Parathyroid adenoma (tissue), 2 donors: ENCODE data around the gene PEX11B.

ENCODE experiments used
- H2AFZ ChIP-seq: fragments of 300-600 bp; sonication (generic); one replicate; pipeline ENCODE4 v1.7.0; 2017; ENCODE audit warnings: antibody characterized with exemption, mild to moderate bottlenecking
- H3K27ac ChIP-seq: fragments of 300-600 bp; sonication (generic); one replicate; pipeline ENCODE4 v1.7.0; 2017
- H3K27me3 ChIP-seq: fragments of 300-600 bp; sonication (generic); one replicate; pipeline ENCODE4 v1.7.0; 2017; ENCODE audit warnings: low read length; ENCODE audit not compliant: control insufficient read depth, insufficient read depth
- H3K36me3 ChIP-seq: fragments of 300-600 bp; sonication (generic); one replicate; pipeline ENCODE4 v1.7.0; 2017; ENCODE audit warnings: low read length; ENCODE audit not compliant: control insufficient read depth, insufficient read depth
- H3K4me1 ChIP-seq: fragments of 300-600 bp; sonication (generic); one replicate; pipeline ENCODE4 v1.7.0; 2017; ENCODE audit warnings: control low read depth
- H3K4me2 ChIP-seq: fragments of 300-600 bp; sonication (generic); one replicate; pipeline ENCODE4 v1.7.0; 2017; ENCODE audit warnings: low read length
- H3K4me3 ChIP-seq: fragments of 300-600 bp; sonication (generic); one replicate; pipeline ENCODE4 v1.7.0; 2017; ENCODE audit warnings: low read depth, low read length
- H3K79me2 ChIP-seq: fragments of 300-600 bp; sonication (generic); one replicate; pipeline ENCODE4 v1.7.0; 2017; ENCODE audit warnings: control low read depth
- H3K9ac ChIP-seq: fragments of 300-600 bp; sonication (generic); one replicate; pipeline ENCODE4 v1.7.0; 2017; ENCODE audit warnings: mild to moderate bottlenecking
- H3K9me3 ChIP-seq: fragments of 300-600 bp; sonication (generic); one replicate; pipeline ENCODE4 v1.7.0; 2017; ENCODE audit warnings: low read length; ENCODE audit not compliant: control insufficient read depth
- CTCF ChIP-seq: fragments of 300-600 bp; sonication (generic); IDR thresholded peaks from one replicate; pipeline ENCODE4 v1.7.0; 2017; ENCODE audit warnings: antibody characterized with exemption, mild to moderate bottlenecking
- donor health status: primary hyperparathyroidism.

The PEX11B gene

GRCh38 chr1:145893306-145894055 lies 25.0 kb downstream of the PEX11B start:
- Histone ChIP-seq H3K9ac (no peak overlapping the region), H3K27ac (no peak overlapping the region), H3K79me2 (no peaks in the 10 kb centered on the region), H3K27me3 (no peaks in the 10 kb centered on the region), H3K36me3 (no peaks in the 10 kb centered on the region), H3K4me3 (no peak overlapping the region), H3K4me1 (peaks cover 5% of the 10 kb centered on the region), H3K4me2 (no peak overlapping the region), H3K9me3 (no peaks in the 10 kb centered on the region), H2AFZ (no peak overlapping the region)
- no peak for TF ChIP-seq CTCF

GRCh38 chr1:145892486-145893087 lies 25.9 kb downstream of the PEX11B start:
- Histone ChIP-seq H3K4me3 (peak overlapping the region; percentile 2), H3K4me1 (peaks cover 5% of the 10 kb centered on the region), H3K4me2 (peak overlapping the region; percentile 46), H3K27me3 (no peaks in the 10 kb centered on the region), H3K27ac (peak overlapping the region; percentile 80), H3K36me3 (no peaks in the 10 kb centered on the region), H2AFZ (peak overlapping the region; percentile 78), H3K79me2 (no peaks in the 10 kb centered on the region), H3K9ac (no peak overlapping the region), H3K9me3 (no peaks in the 10 kb centered on the region)
- TF ChIP-seq CTCF = no peak

- H3K9ac ChIP-seq = no peak overlapping the region
- H3K4me2 ChIP-seq = peak overlapping the region; percentile 46
- H3K79me2 ChIP-seq = no peaks in the 10 kb centered on the region
- H2AFZ ChIP-seq = peak overlapping the region; percentile 78
- no peaks in the 10 kb centered on the region for H3K9me3 ChIP-seq
- TF ChIP-seq CTCF = peak; percentile 92
- H3K4me1 ChIP-seq = peaks cover 5% of the 10 kb centered on the region
- peak overlapping the region; percentile 2 for H3K4me3 ChIP-seq
- H3K27me3 ChIP-seq = no peaks in the 10 kb centered on the region
- H3K36me3 ChIP-seq = no peaks in the 10 kb centered on the region
- peak overlapping the region; percentile 80 for H3K27ac ChIP-seq
Measured at GRCh38 chr1:145891587-145892485, 26.7 kb downstream of the PEX11B start.

- TF ChIP-seq CTCF = no peak
- Histone ChIP-seq H3K4me2 (no peak overlapping the region), H3K36me3 (no peaks in the 10 kb centered on the region), H3K79me2 (no peaks in the 10 kb centered on the region), H3K27me3 (no peaks in the 10 kb centered on the region), H3K9me3 (no peaks in the 10 kb centered on the region), H3K4me3 (no peak overlapping the region), H3K4me1 (peaks cover 5% of the 10 kb centered on the region), H2AFZ (peak overlapping the region; percentile 78), H3K9ac (no peak overlapping the region), H3K27ac (peak overlapping the region; percentile 80)
Measured at GRCh38 chr1:145891143-145891542, 27.4 kb downstream of the PEX11B start.
